HTR-8/SVneo (cell line): ENCODE measurements around the gene SMAGP.

Source experiments
- DNase-seq: peaks from one replicate; pipeline ENCODE4 v3.0.0; 2011; ENCODE audit warnings: low spot score, mixed read lengths; ENCODE audit not compliant: insufficient read length
- FAIRE-seq: peaks from 2 replicates; lab custom pipeline; 2011; peaks lifted over from hg19 to GRCh38; lab: Jason Lieb, UNC

Gene SMAGP

DNA sequence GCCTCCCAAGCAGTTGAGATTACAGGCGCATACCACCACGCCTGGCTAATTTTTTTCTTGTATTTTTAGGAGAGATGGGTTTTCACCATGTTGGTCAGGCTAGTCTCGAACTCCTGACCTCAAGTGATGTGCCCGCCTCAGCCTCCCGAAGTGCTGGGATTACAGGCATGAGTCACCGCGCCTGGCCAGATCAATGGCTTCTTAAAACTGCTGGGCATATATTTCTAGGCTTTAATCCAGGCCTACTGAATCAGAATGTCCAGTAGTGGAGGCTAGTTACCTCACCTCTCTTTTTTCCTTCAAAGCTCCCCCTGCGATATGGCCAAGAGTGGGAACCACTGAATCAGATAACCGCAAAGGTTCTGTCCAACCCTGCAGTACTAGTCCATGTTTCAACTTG lies 69.4 kb downstream of the SMAGP start:
- DNase-seq, result no peak
- FAIRE-seq, result no peak

DNA sequence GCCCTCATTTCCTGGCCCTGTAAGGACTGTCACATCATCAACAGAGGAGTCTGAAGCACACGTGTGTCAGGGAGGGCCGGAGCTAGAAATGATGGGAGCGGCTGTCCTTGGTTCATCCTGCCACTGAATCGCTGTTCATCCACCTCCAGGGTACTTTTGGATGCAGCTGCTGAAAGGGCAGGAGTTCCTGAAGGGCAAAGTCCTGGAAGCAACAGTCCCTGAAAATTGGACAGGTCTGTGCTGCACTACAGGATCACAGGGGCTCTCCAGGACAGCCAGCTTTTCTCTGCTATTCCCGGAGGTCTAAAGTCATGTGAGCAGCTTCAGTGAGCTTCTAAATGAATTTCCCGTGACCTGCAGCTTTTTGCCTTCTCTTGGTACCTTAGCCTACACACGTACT lies 70.1 kb downstream of the SMAGP start:
- FAIRE-seq (no peak), DNase-seq (no peak)

DNA sequence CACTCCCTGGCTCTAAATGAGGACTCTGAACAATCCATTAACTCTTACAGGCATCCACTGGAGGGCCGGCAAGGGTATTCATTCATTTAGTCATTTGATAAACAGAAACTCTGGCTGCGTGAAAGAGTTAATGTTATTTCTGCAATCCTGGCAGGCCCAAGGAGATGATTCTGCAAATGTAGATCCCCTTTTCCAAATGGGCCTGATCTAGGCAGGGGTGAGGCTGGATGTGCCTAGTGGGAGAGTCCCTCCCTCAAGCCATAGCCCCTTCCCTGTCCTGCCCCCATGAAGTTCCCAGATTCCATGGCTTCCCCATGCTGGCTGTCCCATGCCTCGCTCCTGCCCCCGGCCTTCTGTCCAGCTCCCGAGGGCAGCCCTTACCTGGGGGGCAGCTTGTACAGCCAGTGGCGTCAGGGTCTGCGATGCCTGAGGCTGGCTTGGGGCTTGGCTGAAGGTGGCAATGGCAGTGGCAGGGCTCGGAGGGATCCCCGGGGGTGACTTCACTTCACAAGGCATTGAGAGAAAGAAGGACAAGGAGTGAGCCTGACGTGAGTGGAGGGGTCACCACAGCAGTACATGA lies 70.8 kb downstream of the SMAGP start:
- no peak for FAIRE-seq

DNA sequence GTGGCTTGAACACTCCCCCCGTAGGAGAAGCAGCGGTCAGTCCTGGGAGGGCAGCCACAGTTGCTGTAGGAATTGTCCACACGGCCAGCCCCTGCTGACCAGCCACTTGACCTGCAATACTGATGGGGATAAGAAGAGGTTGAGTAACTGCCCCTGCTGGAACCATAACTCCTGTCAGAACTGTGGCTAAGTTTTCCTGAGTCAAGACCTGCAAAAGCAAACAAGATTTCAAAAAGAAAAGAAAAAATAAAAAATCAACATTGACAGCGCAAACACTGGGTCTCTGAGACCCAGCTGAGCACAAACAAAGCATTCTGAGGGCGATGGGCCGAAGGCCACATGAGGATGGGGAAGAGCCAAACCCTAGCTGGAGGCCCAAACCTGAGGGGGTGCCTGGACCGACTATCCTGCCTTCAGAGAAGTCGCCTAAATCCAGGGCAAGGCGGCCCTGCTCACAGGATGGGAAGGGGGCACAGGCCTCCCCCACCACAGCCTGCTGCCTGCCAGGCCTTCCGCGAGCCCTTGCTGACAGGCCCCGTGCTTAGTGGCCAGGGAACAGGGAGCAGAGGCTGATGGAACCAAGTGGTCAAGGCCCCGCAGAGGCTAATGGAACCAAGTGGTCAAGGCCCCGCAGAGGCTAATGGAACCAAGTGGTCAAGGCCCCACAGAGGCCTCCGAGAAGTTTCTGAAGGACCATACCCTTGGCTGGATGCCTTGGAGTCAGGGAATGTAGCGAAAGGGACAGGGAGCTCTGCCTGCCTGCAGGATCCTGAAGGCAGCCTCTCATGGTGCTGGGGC lies 71.4 kb downstream of the SMAGP start:
- DNase-seq (no peak), FAIRE-seq (no peak)

More for the DNA sequence above, 70.8 kb downstream of the SMAGP start:
- no peak for DNase-seq

DNA sequence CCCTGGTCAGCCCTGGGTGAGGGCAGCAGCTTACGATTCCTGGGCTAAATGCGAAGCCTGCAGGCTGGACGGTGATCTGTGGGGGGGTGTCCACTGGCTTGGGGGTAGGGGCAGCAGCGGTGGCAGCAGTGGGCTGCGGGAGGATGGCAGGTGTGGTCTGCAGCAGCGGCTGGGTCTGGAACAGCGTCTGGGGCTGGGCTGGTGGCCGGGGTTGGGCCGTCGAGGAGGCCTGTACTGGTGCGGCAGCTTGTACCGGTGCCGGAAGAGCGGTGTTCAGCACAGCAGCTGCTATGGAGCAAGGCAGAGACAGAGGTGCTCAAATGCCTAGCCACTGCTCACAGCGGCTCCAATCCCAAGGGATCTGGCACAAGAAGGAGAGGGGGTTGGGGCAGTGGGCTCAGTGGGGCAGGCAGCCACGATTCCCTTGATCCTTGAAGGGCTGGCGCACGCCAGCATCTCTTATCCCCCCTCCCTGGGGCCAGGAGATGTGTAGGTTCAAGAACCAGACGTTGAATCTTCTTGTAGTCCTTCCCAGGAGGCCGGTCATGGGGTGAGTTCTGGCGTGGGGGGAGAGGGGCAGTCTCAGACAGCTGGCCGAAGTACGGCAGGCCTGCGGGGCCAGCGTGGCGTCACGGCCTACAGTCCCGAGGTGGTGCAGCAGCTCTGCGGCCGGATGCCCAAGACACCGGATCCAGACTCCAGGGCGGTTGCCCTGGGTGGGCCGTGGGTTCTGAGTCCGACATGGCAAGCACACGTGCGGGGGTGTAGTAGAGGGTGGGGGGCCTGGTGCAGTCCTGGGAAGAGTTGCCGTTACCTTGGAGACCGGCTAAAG lies 72.3 kb downstream of the SMAGP start:
- FAIRE-seq, result no peak

DNA sequence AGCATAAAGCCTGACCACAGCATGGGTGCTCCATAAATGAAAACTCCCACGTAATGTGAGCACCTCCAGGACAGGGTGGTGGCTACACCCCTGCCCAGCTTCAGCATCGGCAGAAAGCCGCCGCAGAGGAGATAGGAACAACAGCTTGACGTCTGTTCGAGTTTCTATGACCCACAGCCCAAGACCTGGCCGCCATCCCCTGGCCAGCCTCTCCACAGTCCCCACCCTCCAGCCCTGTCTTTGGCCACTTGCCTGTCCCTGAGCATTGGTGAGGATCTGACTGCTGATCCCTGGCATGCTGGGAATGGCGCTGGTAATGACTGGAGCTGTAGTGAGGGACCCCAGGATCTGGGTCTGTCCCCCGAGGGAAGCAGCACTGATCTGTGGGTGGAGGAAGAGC lies 73.7 kb downstream of the SMAGP start:
- no peak for DNase-seq
- no peak for FAIRE-seq

More for the DNA sequence above, 72.3 kb downstream of the SMAGP start:
- no peak for DNase-seq

DNA sequence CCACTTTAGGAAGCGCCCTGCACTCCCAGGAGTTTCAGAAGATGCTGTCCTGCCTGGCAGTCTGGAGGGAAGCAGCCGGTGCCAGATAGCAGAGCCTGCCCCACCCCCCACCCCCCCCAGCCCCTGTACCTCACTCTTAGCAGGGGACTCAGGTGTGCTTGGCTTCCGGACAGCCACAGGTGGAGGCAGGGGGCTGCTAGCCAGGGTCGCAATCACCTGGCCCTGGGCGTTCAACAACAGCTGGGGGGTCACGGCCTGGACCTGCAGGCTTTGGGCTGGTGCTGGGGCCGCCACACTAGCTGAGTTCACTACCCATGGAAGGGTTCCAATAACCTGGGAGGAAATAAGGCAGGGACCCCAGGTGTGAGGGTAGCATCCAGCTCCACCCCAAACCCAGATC lies 74.4 kb downstream of the SMAGP start:
- FAIRE-seq (no peak), DNase-seq (no peak)
